Diencephalon (tissue), 1 donor: ENCODE data around the gene SPOCD1. TPM values are rescaled to one million over a fixed set of nuclear protein-coding genes. Genes with fewer than 3 reads are reported as not detected.

ENCODE experiments used
- small RNA-seq: library from RNA; depleted of rRNA; stranded (forward); fragments of <200 nt; gene quantifications from one replicate; pipeline ENCODE3, GENCODE V24; 2014
- total RNA-seq: library from RNA; depleted of rRNA; stranded (reverse); fragments of >200 nt; gene quantifications from one replicate; pipeline ENCODE4 v1.2.3, GENCODE V29; 2014

Gene SPOCD1
- total RNA-seq, result 0.23 TPM

DNA sequence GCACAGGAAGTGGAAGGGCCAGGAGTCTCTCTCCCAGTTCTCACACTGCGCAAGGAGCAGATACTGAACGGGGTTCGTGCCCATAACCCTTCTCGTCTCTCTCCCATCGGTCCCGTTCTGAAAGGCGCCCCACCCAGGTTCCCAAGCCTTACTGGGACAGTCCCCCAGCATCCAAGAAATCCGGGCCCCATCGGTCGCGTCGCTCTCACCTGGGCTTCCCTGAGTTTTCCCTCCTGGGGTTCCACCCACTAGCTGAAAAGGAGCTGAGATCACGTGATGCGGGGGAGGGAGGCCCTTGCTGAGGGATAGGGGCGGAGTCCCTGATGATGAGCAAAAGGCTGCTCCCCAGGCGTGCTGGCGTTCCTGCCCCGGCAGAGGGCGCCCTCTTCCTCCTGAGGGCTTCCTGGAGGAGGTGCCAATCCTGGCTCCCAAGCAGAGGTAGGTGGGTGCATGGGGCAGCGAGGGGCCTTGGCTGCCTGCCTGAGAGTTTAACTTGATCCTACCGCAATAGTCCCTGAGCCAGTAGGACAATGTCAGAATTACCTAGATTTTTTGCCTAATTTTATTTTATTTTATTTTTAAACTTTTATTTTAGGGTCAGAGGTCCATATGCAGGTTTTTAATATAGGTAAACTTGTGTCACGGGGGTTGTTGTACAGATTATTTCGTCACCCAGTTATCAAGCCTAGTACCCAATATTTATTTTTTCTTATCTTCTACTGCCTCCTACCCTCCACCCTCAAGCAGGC lies at the start of gene SPOCD1:
TSS of gene SPOCD1 (minus strand) at position 271 of the 749 bp plus-strand sequence. CDS start 689 bp downstream, outside the sequence.

GRCh38 chr1:31764312-31765040 lies 51.3 kb downstream of the SPOCD1 start, which contains the start of gene ADGRB2:
Gene ADGRB2 (minus strand): TSS chr1:31764340. CDS start chr1:31757221, 7,119 bp downstream.

Small RNAs within 50 kb of the gene (small RNA-seq; reads per million reads assigned to genes)
- gene MIR4254, result not detected

Other genes with a start within 250 kb of the SPOCD1 start
- 3.0 TPM for gene TINAGL1, start 239.5 kb downstream of the SPOCD1 start, total RNA-seq
- 2.5 TPM for gene HCRTR1, start 198.3 kb downstream of the SPOCD1 start, total RNA-seq
- gene PEF1, start 171.1 kb downstream of the SPOCD1 start, total RNA-seq, result 48.0 TPM
- 12.9 TPM for gene COL16A1, start 112.0 kb downstream of the SPOCD1 start, total RNA-seq
- gene ADGRB2, start 51.7 kb downstream of the SPOCD1 start, total RNA-seq, result 59.5 TPM
- 444 TPM for gene PTP4A2, start 122.3 kb upstream of the SPOCD1 start, total RNA-seq
- 102 TPM for gene KHDRBS1, start 197.8 kb upstream of the SPOCD1 start, total RNA-seq